ENCODE measurements around the gene APBB2.
A peak's percentile ranks its signal among the peaks of the same experiment; 100 is the strongest.

The APBB2 gene

DNA sequence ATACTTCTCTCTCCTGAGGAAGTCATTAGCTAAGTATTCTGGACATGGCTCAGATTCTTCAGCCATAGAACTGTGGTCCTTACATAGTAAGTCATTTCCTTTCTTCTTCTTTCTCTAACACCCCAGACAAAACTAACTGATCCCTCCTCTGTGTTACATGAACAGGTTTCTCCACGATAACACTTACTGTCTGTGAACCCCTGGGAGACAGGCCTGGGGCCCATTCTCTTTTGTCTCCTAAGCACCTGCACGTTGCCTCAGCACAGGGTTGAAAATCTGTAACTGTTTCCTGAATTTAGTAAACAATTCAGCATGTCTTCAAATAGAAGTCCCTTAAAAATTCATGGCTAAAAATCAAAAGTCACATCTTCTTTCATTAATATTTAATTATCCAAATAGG lies 24.7 kb downstream of the APBB2 start:
- no peak for DNase-seq (ENCODE audit: low read depth, low spot score)

GRCh38 chr4:41189076-41189475 lies 25.3 kb downstream of the APBB2 start:
- no peak for DNase-seq (ENCODE audit: low read depth, low spot score)

- no peak for DNase-seq (ENCODE audit: low read depth, low spot score)
These were observed 28.4 kb downstream of the APBB2 start for GRCh38 chr4:41185614-41186592.

DNA sequence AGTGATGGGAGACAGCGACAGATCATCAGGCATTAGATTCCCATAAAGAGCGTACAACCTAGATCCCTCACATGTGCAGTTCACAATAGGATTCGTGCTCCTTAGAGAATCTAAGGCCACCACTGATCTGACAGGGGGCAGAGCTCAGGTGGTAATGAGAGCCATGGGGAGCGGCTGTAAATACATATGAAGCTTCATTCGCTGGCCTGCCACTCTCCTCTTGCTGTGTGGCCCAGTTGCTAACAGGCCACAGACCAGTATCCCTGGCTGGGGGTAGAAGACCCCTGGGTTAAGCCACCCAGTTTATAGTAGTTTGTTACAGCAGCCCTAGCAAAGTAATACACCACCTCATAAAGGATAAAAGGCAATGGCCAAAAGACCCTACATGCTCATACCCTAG lies 30.3 kb downstream of the APBB2 start:
- no peak for DNase-seq (ENCODE audit: low read depth, low spot score)

GRCh38 chr4:41183021-41183553 lies 31.3 kb downstream of the APBB2 start:
- no peak for DNase-seq (ENCODE audit: low read depth, low spot score)

GRCh38 chr4:41181037-41181436 lies 33.3 kb downstream of the APBB2 start:
- no peak for DNase-seq (ENCODE audit: low read depth, low spot score)

- no peak for DNase-seq (ENCODE audit: low read depth, low spot score)
These were observed 34.7 kb downstream of the APBB2 start for GRCh38 chr4:41179498-41180195.

- no peak for DNase-seq (ENCODE audit: low read depth, low spot score)
These were observed 35.7 kb downstream of the APBB2 start for GRCh38 chr4:41178372-41179370.

- no peak for DNase-seq (ENCODE audit: low read depth, low spot score)
These were observed 37.3 kb downstream of the APBB2 start for GRCh38 chr4:41177016-41177415.

GRCh38 chr4:41176340-41176739 lies 38.0 kb downstream of the APBB2 start:
- no peak for DNase-seq (ENCODE audit: low read depth, low spot score)

- DNase-seq (ENCODE audit: low read depth, low spot score): no peak
These were observed 38.5 kb downstream of the APBB2 start for GRCh38 chr4:41175794-41176193.

DNA sequence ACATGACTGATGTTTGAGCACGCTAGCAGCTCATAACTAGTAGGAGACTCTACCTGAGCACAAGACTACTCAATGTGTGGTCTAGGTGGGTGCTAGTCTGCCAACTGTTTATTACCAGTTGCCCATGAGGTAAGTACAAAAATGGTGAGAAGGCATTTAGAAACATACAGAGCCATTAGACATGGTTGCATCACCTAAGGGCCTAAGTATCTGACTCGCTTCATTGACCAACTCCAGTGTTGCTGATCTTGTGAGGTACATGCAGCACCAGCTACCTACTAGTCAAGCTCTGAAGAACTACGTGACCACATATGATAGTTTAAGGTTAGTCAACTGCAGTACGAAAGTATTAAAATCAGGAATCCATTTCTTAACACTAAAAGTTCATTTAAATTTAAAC lies 39.9 kb downstream of the APBB2 start:
- DNase-seq (ENCODE audit: low read depth, low spot score): no peak

GRCh38 chr4:41172786-41173185 lies 41.6 kb downstream of the APBB2 start:
- no peak for DNase-seq (ENCODE audit: low read depth, low spot score)

- DNase-seq (ENCODE audit: low read depth, low spot score): no peak
These were observed 45.0 kb downstream of the APBB2 start for GRCh38 chr4:41169256-41169800.

GRCh38 chr4:41167191-41167590 lies 47.2 kb downstream of the APBB2 start:
- no peak for DNase-seq (ENCODE audit: low read depth, low spot score)

DNA sequence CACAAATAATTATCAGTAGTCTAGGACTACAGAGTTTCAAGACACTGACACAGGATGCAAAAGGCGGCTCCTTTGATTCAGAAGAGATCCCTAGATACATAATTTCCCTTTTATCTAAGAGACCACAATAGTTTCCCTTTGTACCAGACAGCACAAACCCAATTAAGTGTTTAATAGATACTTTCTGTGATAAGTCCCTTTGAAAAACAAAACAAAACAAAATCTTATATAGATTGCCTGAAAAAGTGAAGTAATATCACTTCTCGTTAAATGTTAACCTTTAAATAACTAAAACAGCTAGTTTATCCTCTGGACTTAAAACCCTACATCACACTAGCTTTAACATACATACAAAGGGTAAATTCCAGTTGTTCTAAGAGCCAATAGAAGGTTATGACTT lies 49.9 kb downstream of the APBB2 start:
- no peak for DNase-seq (ENCODE audit: low read depth, low spot score)

- no peak for DNase-seq (ENCODE audit: low read depth, low spot score)
These were observed 53.0 kb downstream of the APBB2 start for GRCh38 chr4:41161355-41161754.

DNA sequence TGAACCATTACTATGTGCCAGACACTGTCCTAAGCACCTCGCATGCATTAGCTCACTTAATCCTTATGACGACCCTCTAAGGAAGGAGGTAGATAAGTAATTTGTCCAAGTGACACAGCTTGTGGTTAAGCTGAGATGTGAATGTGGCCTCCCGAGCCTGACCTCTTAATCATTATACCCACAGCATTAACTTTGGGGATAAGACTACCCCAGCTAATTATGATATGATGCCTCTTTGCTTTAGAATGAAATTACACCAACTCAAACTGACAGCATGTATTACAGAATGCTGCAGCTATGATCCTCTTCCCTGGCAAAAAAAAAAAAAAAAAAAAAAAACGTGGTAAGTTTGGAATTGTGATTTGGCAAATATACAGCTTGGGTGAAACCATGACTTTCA lies 53.5 kb downstream of the APBB2 start:
- no peak for DNase-seq (ENCODE audit: low read depth, low spot score)

GRCh38 chr4:41160012-41160789 lies 54.1 kb downstream of the APBB2 start:
- peak; percentile 72 for DNase-seq (ENCODE audit: low read depth, low spot score)

DNA sequence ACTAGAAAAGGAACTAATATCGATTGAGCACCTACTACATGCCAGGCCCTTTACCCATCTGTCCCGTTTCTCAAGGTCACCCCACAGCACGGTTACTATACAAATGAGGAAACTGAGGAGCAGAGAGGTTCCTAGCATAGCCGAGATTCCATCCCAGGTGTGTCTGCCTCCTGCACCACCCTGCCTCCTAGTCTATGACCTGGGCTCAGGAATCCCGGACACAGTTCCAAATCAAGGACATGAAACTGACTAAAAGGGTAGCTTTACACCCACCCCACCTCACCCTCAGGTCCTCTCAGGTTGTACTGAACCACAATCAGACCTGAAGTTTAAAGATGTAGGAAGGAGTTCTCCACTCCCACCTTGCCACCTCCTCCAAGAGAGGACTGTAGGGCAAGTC lies 55.6 kb downstream of the APBB2 start:
- DNase-seq (ENCODE audit: low read depth, low spot score): no peak
